Lower leg skin (tissue), 4 donors: ENCODE measurements around the gene RSPRY1. TPM values are rescaled to one million over a fixed set of nuclear protein-coding genes. Genes with fewer than 3 reads are reported as not detected.
A peak's percentile ranks its signal among the peaks of the same experiment; 100 is the strongest.

Source experiments
- DNase-seq, 2 donors: peaks; one replicate each; pipeline ENCODE4 v3.0.0-alpha.2; 2019; ENCODE audit warnings: low spot score in 2 of 2
- H3K4me3 ChIP-seq: fragments of 200-600 bp; sonication (generic); 2 replicates; pipeline ENCODE4 v1.5.1; 2017; ENCODE audit warnings: mild to moderate bottlenecking, low read depth; ENCODE audit not compliant: poor library complexity, severe bottlenecking
- POLR2A ChIP-seq, 2 donors: fragments of 450-650 bp; IDR thresholded peaks; one replicate each; pipeline ENCODE4 v1.6.1; 2016 to 2017; ENCODE audit warnings: antibody characterized with exemption in 2 of 2, mild to moderate bottlenecking in 1 of 2, moderate library complexity in 1 of 2
- WGBS, 2 donors: methylation state at CpG; one replicate each; pipeline ENCODE4 v1.1.5; 2018; 5-methylcytosine and 5-hydroxymethylcytosine counted together
- intact Hi-C: fragments of 100-400 bp; cut with DNase I; formaldehyde crosslinking; loops from one replicate; pipeline ENCODE4 v1.15.0; 2023; ENCODE audit warnings: low total_unique reads
- total RNA-seq, 4 donors: library from RNA; depleted of rRNA; stranded (reverse); fragments of >200 nt; gene quantifications; one replicate each; pipeline ENCODE4 v1.1.0, GENCODE V29; 2016
- TF ChIP-seq, protein P1 (sequence below), 3 donors: fragments of 450-650 bp; IDR thresholded peaks; one replicate each; pipeline ENCODE4 v1.5.1; 2016; ENCODE audit warnings: antibody characterized with exemption in 3 of 3, mild to moderate bottlenecking in 3 of 3, moderate library complexity in 2 of 3

Gene RSPRY1
- total RNA-seq, 4 donors from 2014 or later = 23.8 to 31.2 (median 26.8) TPM

DNA sequence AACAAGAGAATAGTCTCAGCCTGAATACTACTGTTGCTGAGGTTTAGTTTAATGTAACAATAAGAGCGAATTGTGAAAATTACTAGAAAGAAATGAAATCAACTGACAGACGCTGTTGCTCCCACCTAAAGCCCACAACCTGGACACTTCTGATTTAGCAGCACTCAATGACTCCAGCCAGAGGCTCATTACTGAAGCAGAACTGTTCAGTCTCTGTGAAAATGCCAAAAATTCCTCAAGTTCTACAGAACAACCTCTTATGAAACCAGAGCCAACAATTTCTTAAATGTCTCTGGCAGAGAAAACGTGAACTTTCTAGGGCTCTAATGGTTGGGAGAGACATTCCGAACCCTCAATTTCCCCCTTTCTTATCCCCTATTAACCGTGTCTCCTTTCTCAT is 10.2 kb upstream of the RSPRY1 start:
- 81 to 83% methylated on average over 5 of the region's 5 CpGs for WGBS, 2 donors
- TF ChIP-seq, protein P1, sequence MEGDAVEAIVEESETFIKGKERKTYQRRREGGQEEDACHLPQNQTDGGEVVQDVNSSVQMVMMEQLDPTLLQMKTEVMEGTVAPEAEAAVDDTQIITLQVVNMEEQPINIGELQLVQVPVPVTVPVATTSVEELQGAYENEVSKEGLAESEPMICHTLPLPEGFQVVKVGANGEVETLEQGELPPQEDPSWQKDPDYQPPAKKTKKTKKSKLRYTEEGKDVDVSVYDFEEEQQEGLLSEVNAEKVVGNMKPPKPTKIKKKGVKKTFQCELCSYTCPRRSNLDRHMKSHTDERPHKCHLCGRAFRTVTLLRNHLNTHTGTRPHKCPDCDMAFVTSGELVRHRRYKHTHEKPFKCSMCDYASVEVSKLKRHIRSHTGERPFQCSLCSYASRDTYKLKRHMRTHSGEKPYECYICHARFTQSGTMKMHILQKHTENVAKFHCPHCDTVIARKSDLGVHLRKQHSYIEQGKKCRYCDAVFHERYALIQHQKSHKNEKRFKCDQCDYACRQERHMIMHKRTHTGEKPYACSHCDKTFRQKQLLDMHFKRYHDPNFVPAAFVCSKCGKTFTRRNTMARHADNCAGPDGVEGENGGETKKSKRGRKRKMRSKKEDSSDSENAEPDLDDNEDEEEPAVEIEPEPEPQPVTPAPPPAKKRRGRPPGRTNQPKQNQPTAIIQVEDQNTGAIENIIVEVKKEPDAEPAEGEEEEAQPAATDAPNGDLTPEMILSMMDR (IDR thresholded peaks at IDR 0.05) = no peak
- no peak for TF ChIP-seq POLR2A (IDR thresholded peaks at IDR 0.05)
- no peak overlapping the region for H3K4me3 ChIP-seq
- intact Hi-C loops = no loop called here
- no peak for DNase-seq

DNA sequence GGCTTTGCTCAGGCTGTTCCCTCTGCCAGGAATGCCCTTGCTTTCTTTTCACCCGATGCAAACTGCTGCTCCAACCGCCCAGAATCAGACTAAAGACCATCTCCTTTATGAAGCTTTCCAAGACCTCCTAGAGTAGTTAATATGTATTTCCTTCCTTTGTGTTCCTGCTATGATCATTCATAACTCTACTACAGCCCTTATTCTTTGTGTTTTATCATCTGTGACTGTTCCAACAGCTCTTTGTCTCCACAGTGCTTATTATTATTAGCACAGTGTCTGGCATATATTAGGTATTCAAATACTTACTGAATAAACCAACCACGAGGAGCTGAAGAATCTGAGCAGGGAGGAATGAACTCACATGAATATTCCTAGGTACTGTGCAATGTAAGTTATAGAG is 7.9 kb upstream of the RSPRY1 start:
- WGBS, 2 donors = 74 to 75% methylated on average over 3 of the region's 3 CpGs
- intact Hi-C loops = no loop called here
- H3K4me3 ChIP-seq = no peak overlapping the region
- no peak for DNase-seq
- no peak for TF ChIP-seq POLR2A (IDR thresholded peaks at IDR 0.05)
- TF ChIP-seq, protein P1 (IDR thresholded peaks at IDR 0.05) = no peak

DNA sequence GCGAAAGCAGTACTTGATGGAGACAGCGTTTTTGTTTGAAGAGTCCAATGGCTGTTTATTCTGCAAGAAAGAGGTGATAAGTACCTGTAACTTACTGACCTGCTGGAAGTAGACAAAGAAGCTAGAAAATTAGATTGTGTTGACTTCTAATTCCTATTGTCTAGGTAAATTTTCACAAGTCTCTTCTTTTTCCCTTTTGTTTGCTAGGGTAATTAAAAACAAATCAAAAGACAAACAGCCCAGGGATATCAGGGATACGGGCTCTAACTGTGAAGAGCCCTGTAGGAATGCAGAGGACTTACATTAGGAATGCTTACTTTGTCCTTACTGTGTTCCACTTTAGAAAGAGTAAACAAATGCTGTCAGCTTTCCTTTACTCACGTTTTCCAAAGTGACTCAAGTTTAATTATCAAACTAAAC is 7.3 kb upstream of the RSPRY1 start:
- no peak for TF ChIP-seq POLR2A (IDR thresholded peaks at IDR 0.05)
- intact Hi-C loops = no loop called here
- no peak overlapping the region for H3K4me3 ChIP-seq
- DNase-seq = no peak
- WGBS, 2 donors = 74 to 77% methylated on average over 4 of the region's 4 CpGs

DNA sequence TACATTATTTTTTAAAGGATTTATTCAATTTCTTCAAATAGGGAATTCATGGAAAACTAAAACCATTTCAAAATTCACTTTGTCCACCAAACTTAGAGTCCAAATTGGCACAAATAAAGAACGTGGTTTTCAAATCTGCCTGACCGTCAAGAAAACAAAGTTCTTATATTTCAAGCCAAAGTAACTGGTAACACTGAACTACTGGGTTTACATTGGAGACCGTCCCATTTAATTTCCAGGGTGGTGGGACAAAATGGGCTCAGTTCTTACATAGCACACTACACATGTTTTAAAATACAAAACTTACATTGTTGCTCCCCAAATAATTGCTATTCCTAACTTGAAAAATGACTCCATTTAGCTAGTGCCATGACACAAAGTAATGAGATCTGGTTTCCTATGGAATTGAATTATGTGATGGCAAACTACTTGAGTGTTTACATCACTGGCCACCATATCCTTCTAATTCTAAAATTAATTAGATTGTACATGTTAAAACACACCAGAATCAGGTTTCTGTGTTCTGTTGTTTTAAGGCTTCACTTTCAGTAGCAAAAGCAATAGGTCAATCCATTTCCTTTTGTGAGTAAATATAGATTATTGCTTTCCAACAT is 6.8 kb upstream of the RSPRY1 start:
- WGBS, 2 donors = 77 to 84% methylated on average over 3 of the region's 3 CpGs
- no peak for DNase-seq
- H3K4me3 ChIP-seq = no peak overlapping the region
- intact Hi-C loops = no loop called here
- TF ChIP-seq, protein P1 (IDR thresholded peaks at IDR 0.05) = no peak
- TF ChIP-seq POLR2A (IDR thresholded peaks at IDR 0.05) = no peak

DNA sequence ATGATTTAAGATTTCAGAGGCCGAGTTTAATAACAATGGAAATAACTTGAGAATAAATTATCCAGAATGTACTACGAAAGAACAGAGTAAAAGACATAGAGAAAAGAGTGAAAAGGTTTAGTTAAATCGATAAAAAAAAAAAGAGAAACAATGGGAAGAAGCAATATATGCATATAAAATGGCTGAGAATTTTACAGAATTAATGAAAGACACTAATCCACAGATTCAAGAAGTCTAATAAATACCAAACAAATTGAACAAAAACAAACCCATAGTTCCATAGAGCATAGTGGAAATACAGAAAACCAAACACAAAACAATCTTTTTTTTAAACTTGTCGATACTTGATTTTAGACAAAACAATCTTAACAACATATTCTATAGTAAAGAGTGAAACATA is 2.0 kb upstream of the RSPRY1 start:
- intact Hi-C loops = no loop called here
- H3K4me3 ChIP-seq = no peak overlapping the region
- WGBS, 2 donors = 92 to 94% methylated on average over 4 of the region's 4 CpGs
- TF ChIP-seq POLR2A (IDR thresholded peaks at IDR 0.05) = no peak
- TF ChIP-seq, protein P1 (IDR thresholded peaks at IDR 0.05) = no peak
- DNase-seq = no peak

DNA sequence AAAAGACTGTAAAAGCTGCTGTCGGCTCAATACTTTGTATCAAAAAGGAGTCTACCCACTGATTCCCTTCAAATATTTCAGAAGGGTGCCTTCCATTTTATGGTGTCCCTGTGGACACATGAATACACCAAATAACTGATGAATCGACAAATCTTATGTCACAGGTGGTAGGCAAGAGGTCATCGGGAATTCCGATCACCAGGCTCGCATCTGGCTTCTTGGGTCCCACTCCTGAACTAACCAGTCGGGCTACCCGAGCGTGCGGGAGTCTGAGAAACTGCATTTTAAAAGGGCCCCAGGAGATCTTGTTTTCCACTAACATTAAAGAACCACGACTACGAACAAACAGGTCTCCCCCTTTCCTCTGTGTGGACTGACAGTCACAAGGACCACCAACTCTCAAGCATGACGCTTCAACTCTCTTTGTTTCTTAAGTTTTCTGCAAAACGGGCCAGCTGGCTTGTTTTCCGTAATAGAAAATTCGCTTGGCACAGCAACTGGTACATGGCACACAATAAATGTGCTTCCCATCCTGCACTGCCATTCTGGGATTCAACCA is 1.2 kb upstream of the RSPRY1 start:
- intact Hi-C loops = no loop called here
- TF ChIP-seq, protein P1 (IDR thresholded peaks at IDR 0.05) = no peak
- TF ChIP-seq POLR2A (IDR thresholded peaks at IDR 0.05) = no peak
- WGBS, 2 donors = 19 to 23% methylated on average over 15 of the region's 15 CpGs
- peak overlapping the region; percentile 98 for H3K4me3 ChIP-seq
- no peak for DNase-seq
